Prostate gland (tissue), 2 donors: Measurements from ENCODE around the gene SYNPO. TPM values are rescaled to one million over a fixed set of nuclear protein-coding genes. Genes with fewer than 3 reads are reported as not detected.

Experiments
- DNase-seq: peaks from one replicate; pipeline ENCODE4 v3.0.0-alpha.2; 2019; ENCODE audit warnings: low spot score
- H3K27ac ChIP-seq, 2 donors: fragments of 200-600 bp; sonication (generic); 2 replicates each; pipeline ENCODE4 v1.5.1; 2017 to 2019
- H3K27me3 ChIP-seq: fragments of 200-600 bp; sonication (generic); replicated peaks from 2 replicates; pipeline ENCODE4 v1.5.1; 2019; ENCODE audit not compliant: insufficient read depth
- H3K36me3 ChIP-seq, 2 donors: fragments of 200-600 bp; sonication (generic); 1 replicate in 1 of 2; 2 replicates in 1 of 2; pipeline versions ENCODE4 v1.5.1 to v1.8.1; 2017 to 2019
- H3K4me1 ChIP-seq: fragments of 200-600 bp; sonication (generic); replicated peaks from 2 replicates; pipeline ENCODE4 v1.5.1; 2019
- H3K4me3 ChIP-seq, 2 donors: fragments of 200-600 bp; sonication (generic); 2 replicates each; pipeline ENCODE4 v1.5.1; 2017 to 2019
- H3K9me3 ChIP-seq: fragments of 200-600 bp; sonication (generic); 2 replicates; pipeline ENCODE4 v1.5.1; 2017
- POLR2A ChIP-seq: fragments of 450-650 bp; IDR thresholded peaks from one replicate; pipeline ENCODE4 v1.6.1; 2016; ENCODE audit warnings: antibody characterized with exemption, mild to moderate bottlenecking
- POLR2AphosphoS5 ChIP-seq: sonication (generic); formaldehyde crosslinking; IDR thresholded peaks from one replicate; pipeline ENCODE4 v1.6.1; 2017; ENCODE audit warnings: antibody characterized with exemption
- WGBS: methylation state at CpG from one replicate; pipeline ENCODE4 v1.1.5; 2018; 5-methylcytosine and 5-hydroxymethylcytosine counted together
- intact Hi-C: fragments of 100-400 bp; cut with DNase I; formaldehyde crosslinking; loops from one replicate; pipeline ENCODE4 v1.14.2; 2022
- total RNA-seq, 2 donors: library from RNA; depleted of rRNA; stranded (reverse); fragments of >200 nt; gene quantifications; one replicate each; pipeline ENCODE4 v1.1.0, GENCODE V29; 2016
- TF ChIP-seq, protein P1 (sequence below), 4 experiments: fragments of 200-600 bp in 2 of 4; fragments of 450-650 bp in 2 of 4; sonication (generic) in 2 of 4; IDR thresholded peaks; 1 replicate in 3 of 4; 2 replicates in 1 of 4; pipeline ENCODE4 v1.5.1; 2016 to 2019; ENCODE audit warnings: antibody characterized with exemption in 4 of 4, mild to moderate bottlenecking in 2 of 4, moderate library complexity in 2 of 4

SYNPO gene
- total RNA-seq, 2 donors from 2014 or later, result 13.7 to 61.0 TPM

- Histone ChIP-seq H3K9me3 (no peaks in the 10 kb centered on the region), H3K27ac (peak overlapping the region in 1 of 2 donors; percentile 58), H3K4me3 (no peak overlapping the region), H3K36me3 (no peaks in the 10 kb centered on the region), H3K4me1 (peaks cover 1% of the 10 kb centered on the region), H3K27me3 (no peaks in the 10 kb centered on the region)
- no peak for DNase-seq
- 55% methylated on average over 6 of the region's 6 CpGs for WGBS
- intact Hi-C loops, result no loop called here
- TF ChIP-seq, protein P1, sequence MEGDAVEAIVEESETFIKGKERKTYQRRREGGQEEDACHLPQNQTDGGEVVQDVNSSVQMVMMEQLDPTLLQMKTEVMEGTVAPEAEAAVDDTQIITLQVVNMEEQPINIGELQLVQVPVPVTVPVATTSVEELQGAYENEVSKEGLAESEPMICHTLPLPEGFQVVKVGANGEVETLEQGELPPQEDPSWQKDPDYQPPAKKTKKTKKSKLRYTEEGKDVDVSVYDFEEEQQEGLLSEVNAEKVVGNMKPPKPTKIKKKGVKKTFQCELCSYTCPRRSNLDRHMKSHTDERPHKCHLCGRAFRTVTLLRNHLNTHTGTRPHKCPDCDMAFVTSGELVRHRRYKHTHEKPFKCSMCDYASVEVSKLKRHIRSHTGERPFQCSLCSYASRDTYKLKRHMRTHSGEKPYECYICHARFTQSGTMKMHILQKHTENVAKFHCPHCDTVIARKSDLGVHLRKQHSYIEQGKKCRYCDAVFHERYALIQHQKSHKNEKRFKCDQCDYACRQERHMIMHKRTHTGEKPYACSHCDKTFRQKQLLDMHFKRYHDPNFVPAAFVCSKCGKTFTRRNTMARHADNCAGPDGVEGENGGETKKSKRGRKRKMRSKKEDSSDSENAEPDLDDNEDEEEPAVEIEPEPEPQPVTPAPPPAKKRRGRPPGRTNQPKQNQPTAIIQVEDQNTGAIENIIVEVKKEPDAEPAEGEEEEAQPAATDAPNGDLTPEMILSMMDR (IDR thresholded peaks at IDR 0.05), result no peak
- peak; percentile 53 for TF ChIP-seq POLR2AphosphoS5
- TF ChIP-seq POLR2A, result no peak
Observed at GRCh38 chr5:150611026-150611425, 29.4 kb upstream of the SYNPO start.

GRCh38 chr5:150612405-150612804 lies 28.1 kb upstream of the SYNPO start:
- no peaks in the 10 kb centered on the region for H3K9me3 ChIP-seq
- no peaks in the 10 kb centered on the region for H3K36me3 ChIP-seq
- H3K27me3 ChIP-seq, result no peaks in the 10 kb centered on the region
- DNase-seq, result no peak
- peaks cover 5% of the 10 kb centered on the region for H3K4me1 ChIP-seq
- TF ChIP-seq, protein P1 (IDR thresholded peaks at IDR 0.05), result no peak
- TF ChIP-seq POLR2A (no peak), POLR2AphosphoS5 (no peak)
- WGBS, result 72% methylated on average over 4 of the region's 4 CpGs
- no peak overlapping the region for H3K27ac ChIP-seq
- intact Hi-C loops, result no loop called here
- no peak overlapping the region for H3K4me3 ChIP-seq

GRCh38 chr5:150612905-150613670 lies 27.4 kb upstream of the SYNPO start:
- Histone ChIP-seq H3K27ac (no peak overlapping the region), H3K36me3 (no peaks in the 10 kb centered on the region), H3K27me3 (no peaks in the 10 kb centered on the region), H3K4me3 (no peak overlapping the region), H3K4me1 (peaks cover 5% of the 10 kb centered on the region), H3K9me3 (no peaks in the 10 kb centered on the region)
- 64% methylated on average over 4 of the region's 4 CpGs for WGBS
- peak; percentile 32 for DNase-seq
- intact Hi-C loops, result no loop called here
- no peak for TF ChIP-seq POLR2A
- TF ChIP-seq, protein P1 (IDR thresholded peaks at IDR 0.05), result no peak
- no peak for TF ChIP-seq POLR2AphosphoS5

GRCh38 chr5:150613991-150614660 lies 26.3 kb upstream of the SYNPO start:
- 55% methylated on average over 9 of the region's 9 CpGs for WGBS
- Histone ChIP-seq H3K36me3 (no peaks in the 10 kb centered on the region), H3K27me3 (no peaks in the 10 kb centered on the region), H3K9me3 (no peaks in the 10 kb centered on the region), H3K4me3 (no peak overlapping the region), H3K4me1 (peaks cover 5% of the 10 kb centered on the region), H3K27ac (no peak overlapping the region)
- DNase-seq, result no peak
- intact Hi-C loops, result no loop called here
- TF ChIP-seq POLR2A (no peak), POLR2AphosphoS5 (no peak)
- TF ChIP-seq, protein P1 (IDR thresholded peaks at IDR 0.05), result no peak

- H3K36me3 ChIP-seq, result no peaks in the 10 kb centered on the region
- intact Hi-C loops, result no loop called here
- no peak overlapping the region for H3K27ac ChIP-seq
- no peak overlapping the region for H3K4me3 ChIP-seq
- peaks cover 5% of the 10 kb centered on the region for H3K4me1 ChIP-seq
- TF ChIP-seq POLR2AphosphoS5 (no peak), POLR2A (no peak)
- TF ChIP-seq, protein P1 (IDR thresholded peaks at IDR 0.05), result no peak
- H3K9me3 ChIP-seq, result no peaks in the 10 kb centered on the region
- 63% methylated on average over 4 of the region's 4 CpGs for WGBS
- H3K27me3 ChIP-seq, result no peaks in the 10 kb centered on the region
- no peak for DNase-seq
Observed at GRCh38 chr5:150614661-150615060, 25.8 kb upstream of the SYNPO start.
